GM21381 (cell line): ENCODE results near the gene GRAMD4.

Source experiments
- ATAC-seq: cut with Tn5 transposase; IDR thresholded peaks from one replicate; pipeline ENCODE4 v1.9.1; 2021; ENCODE audit warnings: mild to moderate bottlenecking, moderate library complexity; ENCODE audit not compliant: unreplicated experiment

GRAMD4 gene

DNA sequence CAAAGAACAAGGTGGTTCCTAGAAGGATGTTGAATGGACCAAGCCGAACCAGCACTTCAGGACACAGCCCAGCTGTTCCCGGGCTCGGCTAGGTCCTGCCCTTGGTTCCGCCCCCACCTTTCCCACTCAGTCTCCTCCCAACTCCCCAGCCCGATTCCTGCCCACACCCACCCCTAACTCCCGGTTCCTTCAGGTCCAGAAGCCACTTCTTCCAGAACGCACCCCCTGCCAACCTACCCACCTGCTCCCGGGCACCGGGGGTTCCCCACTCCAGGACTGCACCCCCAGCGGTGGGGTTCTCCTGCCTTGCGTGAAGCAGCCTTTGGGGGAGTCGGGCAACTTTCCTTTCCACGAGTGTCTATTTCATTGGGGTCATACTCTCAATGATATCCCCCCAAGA lies 87.1 kb downstream of the GRAMD4 start:
- no peak for ATAC-seq

DNA sequence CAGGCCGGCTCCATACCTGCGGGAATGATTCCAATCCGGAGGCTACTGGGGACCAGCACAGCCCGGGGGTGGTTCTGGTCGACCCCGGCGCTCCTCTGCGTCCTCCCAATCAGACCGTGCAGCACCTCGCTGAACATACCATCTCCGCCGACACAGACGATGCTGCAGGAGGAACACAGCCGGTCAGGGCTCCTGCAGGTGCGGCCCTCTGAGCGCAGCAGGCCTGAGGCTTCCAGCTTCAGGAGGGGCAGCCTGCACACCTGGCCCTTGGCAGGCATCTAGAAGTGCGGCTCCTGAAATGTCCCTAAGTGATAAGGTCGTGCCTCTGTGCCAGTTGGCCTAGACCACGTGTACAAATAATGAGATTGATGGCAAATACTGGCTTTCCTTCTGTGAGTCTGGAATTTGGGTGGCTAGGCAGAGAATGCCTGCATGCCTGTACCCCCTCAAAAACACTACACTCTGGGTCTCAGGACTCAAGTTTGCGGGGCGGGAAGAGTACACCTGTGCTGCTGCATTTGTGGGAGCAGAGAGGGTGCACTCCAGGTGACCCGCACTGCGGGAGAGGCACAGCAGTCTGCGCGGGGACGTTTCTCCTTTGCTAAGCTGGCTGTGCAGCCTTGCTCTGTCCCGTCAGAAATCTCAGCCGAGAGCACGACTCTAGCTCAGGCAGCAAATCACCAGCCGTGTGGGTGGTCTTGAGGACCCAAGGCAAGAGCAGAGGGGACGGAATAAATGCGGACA lies 87.8 kb downstream of the GRAMD4 start:
- no peak for ATAC-seq

DNA sequence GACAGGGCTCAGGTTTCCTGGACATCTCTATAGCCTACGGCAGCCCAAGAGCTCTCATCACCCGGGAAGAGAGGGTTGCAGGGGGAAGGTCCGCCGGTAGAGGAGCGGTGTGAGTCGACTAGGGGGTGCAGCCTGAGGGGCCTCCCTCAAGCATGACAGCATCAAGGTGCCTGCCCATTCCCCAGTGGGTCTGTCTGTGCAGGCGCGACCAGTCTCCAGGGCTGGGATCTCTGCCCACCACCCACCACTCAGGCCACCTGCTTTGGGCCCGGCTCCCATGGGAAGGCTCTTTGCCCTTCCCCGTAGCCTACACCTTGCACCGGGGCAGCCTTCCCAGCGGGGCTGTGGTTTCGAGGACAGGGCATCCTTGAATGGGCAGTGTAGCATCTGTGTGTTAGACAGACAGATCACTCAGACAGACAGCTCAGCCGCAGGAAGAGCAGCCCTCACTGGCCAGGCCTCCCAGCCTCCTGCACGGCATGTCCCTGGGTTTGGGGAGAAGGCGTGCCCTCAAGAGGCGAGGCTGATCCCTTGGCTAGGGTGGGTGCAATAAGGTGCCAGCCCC lies 88.7 kb downstream of the GRAMD4 start:
- ATAC-seq: no peak

DNA sequence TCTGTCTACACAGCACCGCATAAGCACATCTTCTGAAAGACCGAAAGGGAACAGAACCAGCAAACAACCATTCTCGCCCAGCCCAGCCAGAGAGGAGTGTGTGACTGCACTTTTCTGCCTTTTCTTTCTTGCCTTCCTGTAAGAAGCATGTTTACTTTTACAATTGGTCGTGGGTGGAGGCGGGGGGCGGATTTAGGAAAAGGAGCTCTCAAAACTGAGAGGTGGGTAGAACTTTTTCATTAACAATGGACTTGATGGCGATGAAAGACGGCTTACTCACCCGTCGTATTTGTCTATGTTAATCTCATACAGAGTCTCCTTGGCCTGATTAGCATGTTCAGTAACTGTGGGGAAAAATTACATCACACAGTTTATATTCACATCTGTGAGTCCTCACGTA lies 90.6 kb downstream of the GRAMD4 start:
- ATAC-seq: no peak

DNA sequence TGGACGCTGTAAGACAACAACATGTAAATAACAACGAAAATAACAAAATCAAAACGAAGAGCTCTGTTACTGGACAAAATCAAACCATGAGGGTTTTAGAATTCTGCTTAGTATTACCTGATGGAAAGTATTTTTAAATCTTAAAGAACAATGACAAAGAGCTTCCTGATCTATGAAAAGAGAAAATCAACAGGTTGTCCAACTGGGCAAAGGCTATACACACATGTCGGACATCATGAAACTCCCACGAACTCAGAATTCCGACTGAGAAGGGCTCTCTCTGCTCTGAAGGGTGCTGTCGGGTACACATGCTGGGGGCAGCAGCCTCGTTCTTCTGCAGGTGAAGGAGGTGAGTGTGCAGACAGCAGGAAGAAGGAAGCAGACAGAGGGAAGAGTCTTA lies 92.1 kb downstream of the GRAMD4 start:
- no peak for ATAC-seq

DNA sequence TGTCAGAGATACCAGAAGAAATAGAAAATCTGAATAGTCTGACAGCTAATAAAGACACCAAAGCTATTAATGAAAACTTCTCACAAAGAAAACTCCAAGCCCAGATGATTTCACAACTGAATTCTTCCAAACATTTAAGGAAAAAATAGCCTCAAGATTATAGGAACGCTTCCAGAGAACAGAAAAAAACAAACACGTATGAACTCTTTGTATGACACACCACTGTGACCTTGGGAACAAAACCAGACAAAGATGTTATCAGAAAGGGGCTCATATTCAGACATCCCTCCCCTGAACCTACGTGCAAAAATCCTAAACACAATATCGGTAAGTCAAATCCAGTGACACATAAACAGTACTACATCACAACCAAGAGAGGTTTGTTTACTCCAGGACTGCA lies 94.4 kb downstream of the GRAMD4 start:
- ATAC-seq: no peak

DNA sequence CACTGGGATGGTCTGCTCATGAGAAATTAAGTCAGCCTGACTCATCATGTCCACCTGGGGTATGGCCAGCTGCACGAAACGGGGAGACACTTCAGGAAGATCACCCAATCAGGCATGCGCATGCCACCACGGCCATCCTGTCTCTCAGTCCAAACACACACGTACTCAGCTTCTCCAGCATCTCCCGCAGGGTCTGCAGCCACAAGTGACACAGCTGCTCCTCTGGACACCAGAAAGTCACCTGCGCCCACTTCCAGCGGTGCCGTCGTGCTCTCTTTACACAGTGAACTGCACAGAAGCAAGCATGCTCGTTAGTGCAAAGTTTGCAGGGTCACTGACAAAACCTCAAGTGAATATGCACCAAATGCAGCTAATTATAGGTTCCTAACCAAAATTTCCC lies 99.7 kb downstream of the GRAMD4 start:
- no peak for ATAC-seq

DNA sequence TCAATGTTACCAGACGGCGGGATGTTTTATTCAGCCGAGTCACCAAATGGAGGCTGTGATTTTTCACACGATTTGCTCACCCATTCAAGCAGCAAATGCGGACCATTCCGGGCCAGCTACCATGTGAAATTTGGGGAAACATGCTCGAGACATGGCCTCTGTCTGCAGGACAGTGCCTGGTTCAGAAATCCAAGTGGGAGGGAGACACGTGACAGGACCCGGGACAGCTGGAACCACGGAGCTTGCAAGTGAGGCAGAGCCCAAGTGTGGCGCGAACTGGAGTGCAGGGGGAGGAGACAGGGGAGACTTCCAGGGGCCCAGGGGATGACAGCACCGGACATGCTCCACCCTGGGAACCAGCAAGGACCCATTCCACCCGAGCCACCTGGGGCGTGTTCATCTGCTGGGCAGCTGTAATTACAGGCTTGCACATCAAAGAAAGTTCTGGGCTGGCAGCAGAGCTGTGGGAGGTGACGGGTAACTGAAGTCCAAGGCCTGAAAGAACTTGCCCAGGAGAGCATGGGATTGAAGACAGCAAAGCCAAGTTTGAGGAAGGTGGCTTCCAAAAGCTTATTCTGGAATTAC lies 101.4 kb downstream of the GRAMD4 start:
- no peak for ATAC-seq

DNA sequence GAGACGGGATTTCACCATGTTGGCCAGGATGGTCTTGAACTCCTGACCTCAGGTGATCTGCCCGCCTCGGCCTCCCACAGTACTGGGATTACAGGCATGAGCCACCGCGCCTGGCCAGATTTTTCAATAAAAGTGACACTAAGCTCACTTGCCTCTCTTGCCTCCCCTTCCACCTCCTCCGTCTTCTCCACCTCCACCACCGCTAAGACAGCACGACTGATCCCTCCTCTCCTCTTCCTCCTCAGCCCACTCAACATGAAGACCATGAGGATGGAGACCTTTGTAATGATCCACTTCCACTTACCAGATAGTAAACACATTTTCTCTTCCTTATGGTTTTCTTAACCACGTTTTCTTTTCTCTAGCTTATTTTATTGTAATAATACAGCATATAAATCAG lies 103.7 kb downstream of the GRAMD4 start:
- no peak for ATAC-seq

DNA sequence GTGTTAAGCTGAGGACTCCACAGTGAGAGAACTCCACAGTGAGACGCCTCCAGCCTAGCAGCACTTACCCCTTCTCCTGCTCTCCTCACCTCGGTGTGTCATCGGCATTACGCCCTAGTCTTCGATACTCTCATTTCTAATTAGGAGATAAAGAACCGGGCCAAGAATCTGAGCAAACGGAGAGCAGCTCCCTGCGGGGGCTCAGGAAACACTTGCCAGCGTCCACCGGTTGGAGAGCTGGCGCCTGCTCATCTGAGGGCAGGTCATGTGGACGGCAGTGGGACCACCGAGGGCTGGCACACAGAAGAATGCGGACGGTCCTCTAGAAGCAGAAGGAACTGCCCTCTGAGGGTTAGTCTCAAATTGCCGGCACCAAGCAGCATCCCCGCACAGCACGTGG lies 104.9 kb downstream of the GRAMD4 start:
- no peak for ATAC-seq

DNA sequence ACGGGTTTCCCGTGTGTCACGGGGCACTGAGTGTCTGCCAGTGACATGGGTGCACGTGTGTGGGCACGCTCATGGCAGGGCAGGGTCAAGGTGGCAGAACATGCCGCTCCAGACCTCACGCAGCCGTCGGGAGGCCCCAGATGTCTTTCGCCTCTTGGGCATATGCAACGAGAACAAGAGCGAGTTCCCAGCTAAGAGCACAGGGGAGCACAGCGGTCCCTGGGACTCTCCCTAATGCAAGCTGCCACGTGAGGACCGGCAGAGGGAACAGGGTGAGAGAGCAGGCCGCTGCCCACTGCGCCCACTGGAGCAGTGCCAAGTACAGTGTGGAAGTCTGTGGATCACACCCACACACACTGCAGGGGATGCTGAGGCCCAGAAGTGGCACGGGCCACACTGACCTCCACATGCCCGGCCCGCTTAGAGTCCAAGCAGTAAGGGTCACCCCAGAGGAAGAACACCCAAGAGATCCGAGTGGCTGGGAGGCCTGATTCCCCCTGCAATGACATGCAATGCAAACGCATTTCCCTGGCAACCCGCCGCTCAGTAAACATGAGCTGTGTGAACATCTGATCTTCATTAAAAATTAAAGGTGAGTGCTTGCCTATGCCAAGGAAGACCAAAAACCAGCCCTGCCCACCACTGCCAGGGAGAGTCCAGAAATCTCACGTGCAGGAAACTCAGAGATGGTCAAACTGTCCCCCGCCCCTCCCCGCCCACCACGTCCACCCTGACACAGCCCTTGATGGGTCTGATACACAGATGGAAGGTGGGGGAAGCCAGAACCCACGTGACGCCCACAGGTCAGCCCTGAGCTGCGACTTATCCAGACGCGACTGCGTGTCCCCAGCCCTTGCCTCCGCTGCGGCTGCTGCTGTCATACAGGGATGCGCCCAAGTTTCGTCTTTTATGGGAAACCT lies 106.1 kb downstream of the GRAMD4 start:
- no peak for ATAC-seq

DNA sequence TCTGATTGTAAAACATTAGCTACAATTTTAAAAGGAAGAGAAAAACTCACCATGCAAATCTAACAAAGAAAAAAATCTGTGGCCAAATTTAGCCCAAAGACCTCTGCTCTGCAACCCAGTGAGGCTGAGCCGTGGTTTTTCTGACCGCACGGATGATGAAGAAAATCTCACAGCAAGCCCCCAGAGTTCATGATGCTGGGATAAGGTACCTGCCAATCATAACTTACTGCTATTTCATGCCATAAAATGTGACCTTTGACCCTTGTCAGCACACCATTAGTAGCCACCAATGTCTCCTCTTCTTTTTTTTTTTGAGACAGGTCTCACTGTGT lies 106.8 kb downstream of the GRAMD4 start:
- ATAC-seq: no peak

DNA sequence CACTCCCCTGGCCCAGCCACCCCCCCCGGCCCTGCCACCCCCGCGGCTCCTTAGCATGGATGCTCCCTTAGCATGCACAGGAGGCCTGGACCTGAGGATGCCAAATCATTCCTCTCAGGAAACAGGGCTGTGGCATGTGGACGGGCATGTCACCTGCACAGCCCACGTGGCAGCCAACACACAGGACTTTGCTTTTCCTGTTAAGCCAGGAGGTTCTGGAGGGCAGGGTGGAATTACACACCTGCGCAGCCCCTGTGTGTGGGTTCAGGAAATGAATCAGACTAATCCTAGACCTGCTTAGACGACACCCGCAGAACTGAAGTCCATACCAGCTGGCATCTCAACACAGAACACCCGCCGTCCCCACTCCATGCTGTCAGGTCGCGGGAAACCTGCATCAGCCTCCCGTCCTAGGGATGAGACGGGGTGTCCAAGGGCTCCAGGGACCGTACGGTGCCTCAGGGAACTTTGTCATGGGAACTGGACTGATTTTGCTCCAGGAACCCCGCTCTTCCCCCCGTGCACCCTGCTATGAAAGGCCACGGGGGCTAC lies 107.7 kb downstream of the GRAMD4 start:
- ATAC-seq: no peak

DNA sequence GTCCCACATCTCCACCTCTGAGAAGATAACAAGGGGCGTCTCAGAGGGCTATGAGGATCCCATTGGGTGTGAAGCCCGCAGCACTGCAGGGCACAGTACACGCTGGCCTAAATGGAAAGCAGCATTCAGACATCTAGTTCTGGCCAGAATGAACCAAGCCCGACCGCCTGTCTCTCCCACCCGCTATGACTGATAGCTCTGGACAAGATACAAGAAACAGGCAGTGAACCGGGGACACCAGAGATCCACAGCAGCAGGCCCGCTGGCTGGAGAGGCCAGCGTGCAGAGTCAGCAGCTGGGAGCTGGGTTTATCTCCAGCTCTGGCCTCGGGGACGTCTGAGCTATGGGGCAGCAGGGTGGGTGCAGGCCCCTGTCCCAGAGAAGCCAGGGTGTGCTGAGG lies 108.3 kb downstream of the GRAMD4 start:
- no peak for ATAC-seq
